Occipital lobe (tissue), 3 donors: Measurements from ENCODE around the gene TAAR5. TPM values are rescaled to one million over a fixed set of nuclear protein-coding genes. Genes with fewer than 3 reads are reported as not detected.
"Not testable (repeated sequence)": the region's sequence is repeated elsewhere in the genome, so short reads cannot be mapped to it uniquely, and the experiment has no call there.

Experiments
- DNase-seq: peaks from one replicate; lab custom pipeline; 2025; lab: John Stamatoyannopoulos, UW
- small RNA-seq: library from RNA; depleted of rRNA; stranded (forward); fragments of <200 nt; gene quantifications from one replicate; pipeline ENCODE3, GENCODE V24; 2014
- total RNA-seq: library from RNA; depleted of rRNA; stranded (reverse); fragments of >200 nt; gene quantifications from one replicate; pipeline ENCODE4 v1.2.3, GENCODE V29; 2014

The TAAR5 gene
- total RNA-seq, 1 donor from 2014 or later: not detected

GRCh38 chr6:132570221-132570777, 19.2 kb downstream of the TAAR5 start, which contains the start of gene TAAR6:
Gene TAAR6, plus strand, starts transcription at chr6:132570322. Its CDS starts 0 bp downstream, at chr6:132570322.
- DNase-seq: no peak

- peak; percentile 16 for DNase-seq
Observed at GRCh38 chr6:132569170-132569569, 20.4 kb downstream of the TAAR5 start.

- no peak for DNase-seq
Observed at GRCh38 chr6:132568611-132569010, 20.9 kb downstream of the TAAR5 start.

GRCh38 chr6:132567566-132567965, 22.0 kb downstream of the TAAR5 start:
- no peak for DNase-seq

- no peak for DNase-seq
Observed at GRCh38 chr6:132566404-132566803, 23.1 kb downstream of the TAAR5 start.

GRCh38 chr6:132560087-132560486, 29.5 kb downstream of the TAAR5 start:
- not testable (repeated sequence) for DNase-seq

- no peak for DNase-seq
Observed at GRCh38 chr6:132552372-132552771, 37.2 kb downstream of the TAAR5 start, which contains the start of gene TAAR8. Gene TAAR8, plus strand, starts transcription at chr6:132552672. Its CDS starts 21 bp downstream, at chr6:132552693.

- no peak for DNase-seq
Observed at GRCh38 chr6:132551214-132551613, 38.3 kb downstream of the TAAR5 start.

GRCh38 chr6:132548746-132549463, 40.6 kb downstream of the TAAR5 start:
- DNase-seq: no peak

- DNase-seq: no peak
Observed at GRCh38 chr6:132544826-132545225, 44.7 kb downstream of the TAAR5 start.

Small RNAs within 50 kb of the gene (small RNA-seq; reads per million reads assigned to genes)
- not detected for gene TAAR7P

Other genes with a start within 250 kb of the TAAR5 start
- gene MOXD1, start 188.3 kb downstream of the TAAR5 start, total RNA-seq: 18.6 TPM
- 84.5 TPM for gene STX7, start 76.6 kb downstream of the TAAR5 start, total RNA-seq
- gene TAAR9, start 51.5 kb downstream of the TAAR5 start, total RNA-seq: 0.31 TPM
- gene TAAR8, start 37.1 kb downstream of the TAAR5 start, total RNA-seq: not detected
- gene TAAR6, start 19.4 kb downstream of the TAAR5 start, total RNA-seq: not detected
- gene TAAR2, start 34.5 kb upstream of the TAAR5 start, total RNA-seq: not detected
- gene TAAR1, start 69.4 kb upstream of the TAAR5 start, total RNA-seq: not detected
- gene VNN1, start 124.3 kb upstream of the TAAR5 start, total RNA-seq: not detected
- gene VNN2, start 168.2 kb upstream of the TAAR5 start, total RNA-seq: 0.94 TPM
- 16.4 TPM for gene SLC18B1, start 208.9 kb upstream of the TAAR5 start, total RNA-seq
- 772 TPM for gene RPS12, start 224.8 kb upstream of the TAAR5 start, total RNA-seq